ENCODE measurements around the gene HCN1. TPM values are rescaled to one million over a fixed set of nuclear protein-coding genes. Genes with fewer than 3 reads are reported as not detected.
A peak's percentile ranks its signal among the peaks of the same experiment; 100 is the strongest.
"Not testable (repeated sequence)": the region's sequence is repeated elsewhere in the genome, so short reads cannot be mapped to it uniquely, and the experiment has no call there.

The HCN1 gene
- polyA plus RNA-seq, 3 donors = 0.03 TPM; not detected in 2

GRCh38 chr5:45491368-45491767, 204.8 kb downstream of the HCN1 start:
- no peak for DNase-seq (ENCODE audit: extremely low read depth in 1 of 11, low read depth in 9 of 11, low spot score in 4 of 11)

- no peak for DNase-seq (ENCODE audit: extremely low read depth in 1 of 11, low read depth in 9 of 11, low spot score in 4 of 11)
Observed at GRCh38 chr5:45484781-45485180, 211.4 kb downstream of the HCN1 start.

- peak in 9 of 11 donors; percentile 1 to 19 (median 3) for DNase-seq (ENCODE audit: extremely low read depth in 1 of 11, low read depth in 9 of 11, low spot score in 4 of 11)
Observed at GRCh38 chr5:45454114-45454513, 242.1 kb downstream of the HCN1 start.

GRCh38 chr5:45444856-45445255, 251.3 kb downstream of the HCN1 start:
- DNase-seq (ENCODE audit: extremely low read depth in 1 of 11, low read depth in 9 of 11, low spot score in 4 of 11) = not testable (repeated sequence)

GRCh38 chr5:45440466-45440865, 255.7 kb downstream of the HCN1 start:
- no peak for DNase-seq (ENCODE audit: extremely low read depth in 1 of 11, low read depth in 9 of 11, low spot score in 4 of 11)

- no peak for DNase-seq (ENCODE audit: extremely low read depth in 1 of 11, low read depth in 9 of 11, low spot score in 4 of 11)
Observed at GRCh38 chr5:45437752-45438151, 258.4 kb downstream of the HCN1 start.

GRCh38 chr5:45417285-45417998, 278.7 kb downstream of the HCN1 start:
- DNase-seq (ENCODE audit: extremely low read depth in 1 of 11, low read depth in 9 of 11, low spot score in 4 of 11) = no peak

GRCh38 chr5:45414620-45415573, 281.3 kb downstream of the HCN1 start:
- DNase-seq (ENCODE audit: extremely low read depth in 1 of 11, low read depth in 9 of 11, low spot score in 4 of 11) = no peak

- no peak for DNase-seq (ENCODE audit: extremely low read depth in 1 of 11, low read depth in 9 of 11, low spot score in 4 of 11)
Observed at GRCh38 chr5:45411971-45412612, 284.1 kb downstream of the HCN1 start.

GRCh38 chr5:45410304-45410995, 285.7 kb downstream of the HCN1 start:
- DNase-seq (ENCODE audit: extremely low read depth in 1 of 11, low read depth in 9 of 11, low spot score in 4 of 11) = no peak

- no peak for DNase-seq (ENCODE audit: extremely low read depth in 1 of 11, low read depth in 9 of 11, low spot score in 4 of 11)
Observed at GRCh38 chr5:45408067-45408466, 288.1 kb downstream of the HCN1 start.

GRCh38 chr5:45402804-45403455, 293.2 kb downstream of the HCN1 start:
- no peak for DNase-seq (ENCODE audit: extremely low read depth in 1 of 11, low read depth in 9 of 11, low spot score in 4 of 11)

GRCh38 chr5:45399041-45399440, 297.1 kb downstream of the HCN1 start:
- no peak for DNase-seq (ENCODE audit: extremely low read depth in 1 of 11, low read depth in 9 of 11, low spot score in 4 of 11)

- DNase-seq (ENCODE audit: extremely low read depth in 1 of 11, low read depth in 9 of 11, low spot score in 4 of 11) = no peak
Observed at GRCh38 chr5:45385321-45386058, 310.7 kb downstream of the HCN1 start.

- DNase-seq (ENCODE audit: extremely low read depth in 1 of 11, low read depth in 9 of 11, low spot score in 4 of 11) = no peak
Observed at GRCh38 chr5:45383985-45384384, 312.2 kb downstream of the HCN1 start.

GRCh38 chr5:45382583-45382982, 313.6 kb downstream of the HCN1 start:
- DNase-seq (ENCODE audit: extremely low read depth in 1 of 11, low read depth in 9 of 11, low spot score in 4 of 11) = no peak

GRCh38 chr5:45376417-45376816, 319.8 kb downstream of the HCN1 start:
- DNase-seq (ENCODE audit: extremely low read depth in 1 of 11, low read depth in 9 of 11, low spot score in 4 of 11) = no peak

- DNase-seq (ENCODE audit: extremely low read depth in 1 of 11, low read depth in 9 of 11, low spot score in 4 of 11) = no peak
Observed at GRCh38 chr5:45372629-45373028, 323.6 kb downstream of the HCN1 start.
